ENCODE results near the gene ANXA8. TPM values are rescaled to one million over a fixed set of nuclear protein-coding genes. Genes with fewer than 3 reads are reported as not detected.
"Not testable (repeated sequence)": the region's sequence is repeated elsewhere in the genome, so short reads cannot be mapped to it uniquely, and the experiment has no call there.

The ANXA8 gene
- total RNA-seq: 15.0 TPM
- long read RNA-seq, partial matches to known transcripts: 0 of 1 reads
- long read RNA-seq, other reads (novel, unspliced or antisense): 0 of 1 reads

DNA sequence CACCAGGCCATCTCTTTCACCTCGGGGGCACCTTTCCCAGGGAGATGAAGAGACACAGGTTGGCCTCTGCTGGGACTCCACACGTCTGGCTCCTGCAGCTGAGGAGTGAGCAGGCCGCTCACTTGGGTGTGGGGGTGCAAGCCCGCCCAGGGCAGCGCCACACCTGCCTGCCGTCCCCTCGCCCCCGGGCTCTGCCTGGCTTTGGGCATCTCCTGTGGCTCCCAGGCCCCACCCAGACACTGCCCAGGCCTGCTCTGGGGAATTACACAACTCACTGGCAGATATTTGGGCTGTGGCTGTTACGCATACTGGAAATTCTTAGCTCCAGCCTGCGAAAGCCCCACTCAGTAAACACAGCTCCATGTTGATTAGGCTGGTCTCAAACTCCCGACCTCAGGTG lies at the start of gene ANXA8:
TSS of gene ANXA8 (minus strand) at position 193 of the 400 bp plus-strand sequence. CDS start at position 11, 182 bp downstream.
- H3K4me3 ChIP-seq; H3K27ac ChIP-seq; intact Hi-C loops (cut with DNase I); H3K4me1 ChIP-seq; H3K36me3 ChIP-seq; H3K9me3 ChIP-seq; H3K27me3 ChIP-seq (ENCODE audit: low read depth); DNase-seq: not testable (repeated sequence)
- ATAC-seq: peak; percentile 23 to 72

DNA sequence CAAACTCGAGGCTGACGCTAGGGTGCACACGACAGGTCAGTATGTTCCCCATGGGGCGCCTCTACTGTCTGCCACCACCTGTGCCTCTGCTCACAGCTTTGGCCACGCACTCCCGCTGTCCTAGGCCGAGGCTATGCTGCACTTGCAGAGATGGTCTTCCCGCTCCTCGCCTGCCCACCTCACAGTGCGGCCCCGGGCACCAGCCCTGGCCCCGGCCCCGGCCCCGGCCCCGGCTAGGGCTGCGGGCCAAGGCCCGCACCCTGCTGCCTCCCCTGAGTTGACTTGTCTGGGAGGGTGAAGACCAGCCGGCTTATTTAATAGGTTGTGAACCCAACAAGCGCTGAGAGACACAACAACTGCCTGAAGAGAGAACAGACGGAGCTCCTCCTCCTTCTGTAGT lies 39.6 kb upstream of the ANXA8 start, which contains the start of gene AGAP9:
TSS of gene AGAP9 (minus strand) at position 164 of the 400 bp plus-strand sequence. CDS start at position 52, 112 bp downstream.
- DNase-seq; intact Hi-C loops (cut with DNase I); H3K4me3 ChIP-seq; H3K4me1 ChIP-seq; H3K36me3 ChIP-seq; H3K27me3 ChIP-seq (ENCODE audit: low read depth); H3K27ac ChIP-seq; H3K9me3 ChIP-seq; ATAC-seq: not testable (repeated sequence)

DNA sequence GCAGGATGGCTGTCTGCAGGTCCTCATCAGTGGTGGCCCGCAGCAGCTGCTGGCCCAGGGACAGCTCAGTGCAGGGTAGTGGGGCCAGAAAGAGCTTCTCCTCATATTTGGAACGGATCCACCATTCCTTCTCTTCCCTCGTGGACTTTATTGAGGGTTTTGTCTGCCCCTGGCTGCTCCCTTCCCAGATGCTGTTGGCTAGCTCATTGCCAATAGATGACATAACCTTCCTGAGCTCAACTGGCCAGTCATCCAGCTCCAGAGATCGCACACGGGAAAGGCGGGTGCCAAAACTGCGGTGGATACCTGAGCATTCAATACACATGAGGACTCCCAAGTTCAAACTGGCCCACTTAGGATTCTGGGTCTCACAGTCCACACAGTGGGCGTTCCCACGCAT lies 18.4 kb upstream of the ANXA8 start:
- DNase-seq; H3K27ac ChIP-seq; H3K4me3 ChIP-seq; ATAC-seq; H3K4me1 ChIP-seq; H3K9me3 ChIP-seq; H3K36me3 ChIP-seq; intact Hi-C loops (cut with DNase I); H3K27me3 ChIP-seq (ENCODE audit: low read depth): not testable (repeated sequence)

GRCh38 chr10:47494226-47494625 lies 10.3 kb upstream of the ANXA8 start:
- H3K27ac ChIP-seq; H3K36me3 ChIP-seq; H3K4me1 ChIP-seq; H3K4me3 ChIP-seq; ATAC-seq; intact Hi-C loops (cut with DNase I); H3K27me3 ChIP-seq (ENCODE audit: low read depth); DNase-seq; H3K9me3 ChIP-seq: not testable (repeated sequence)

DNA sequence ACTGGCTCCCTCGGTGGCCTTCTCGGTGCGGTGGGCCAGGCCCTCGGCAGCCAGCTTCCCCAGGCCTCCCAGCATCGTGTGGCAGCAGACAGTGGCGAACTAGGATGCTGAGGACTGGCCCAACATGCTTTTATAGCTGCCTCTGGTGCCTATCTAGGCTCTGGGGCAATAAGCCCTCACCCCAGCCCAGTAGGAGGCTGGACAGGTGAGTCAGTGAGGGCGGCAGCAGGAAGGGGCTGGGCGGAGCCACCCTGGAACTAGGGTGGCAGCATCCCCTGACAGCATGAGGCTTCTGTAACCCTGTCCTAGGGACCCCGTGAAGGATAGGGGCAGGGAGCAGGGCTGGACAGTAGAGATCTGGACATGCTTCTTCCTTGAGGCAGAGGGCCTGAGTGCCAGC lies 7.7 kb upstream of the ANXA8 start, which contains the start of gene FAM25G:
TSS of gene FAM25G (minus strand) at position 101 of the 400 bp plus-strand sequence. CDS start at position 75, 26 bp downstream.
- H3K4me3 ChIP-seq; H3K27ac ChIP-seq; DNase-seq; H3K36me3 ChIP-seq; H3K27me3 ChIP-seq (ENCODE audit: low read depth); H3K9me3 ChIP-seq; H3K4me1 ChIP-seq; ATAC-seq; intact Hi-C loops (cut with DNase I): not testable (repeated sequence)

- H3K27me3 ChIP-seq (ENCODE audit: low read depth); H3K4me3 ChIP-seq; H3K36me3 ChIP-seq; intact Hi-C loops (cut with DNase I); DNase-seq; H3K9me3 ChIP-seq; H3K4me1 ChIP-seq; H3K27ac ChIP-seq; ATAC-seq: not testable (repeated sequence)
These were observed 5.7 kb upstream of the ANXA8 start for GRCh38 chr10:47489630-47490029.

GRCh38 chr10:47485943-47486342 lies 2.0 kb upstream of the ANXA8 start:
- H3K27ac ChIP-seq; H3K4me3 ChIP-seq; DNase-seq; H3K4me1 ChIP-seq; H3K9me3 ChIP-seq; H3K27me3 ChIP-seq (ENCODE audit: low read depth); H3K36me3 ChIP-seq; intact Hi-C loops (cut with DNase I); ATAC-seq: not testable (repeated sequence)

DNA sequence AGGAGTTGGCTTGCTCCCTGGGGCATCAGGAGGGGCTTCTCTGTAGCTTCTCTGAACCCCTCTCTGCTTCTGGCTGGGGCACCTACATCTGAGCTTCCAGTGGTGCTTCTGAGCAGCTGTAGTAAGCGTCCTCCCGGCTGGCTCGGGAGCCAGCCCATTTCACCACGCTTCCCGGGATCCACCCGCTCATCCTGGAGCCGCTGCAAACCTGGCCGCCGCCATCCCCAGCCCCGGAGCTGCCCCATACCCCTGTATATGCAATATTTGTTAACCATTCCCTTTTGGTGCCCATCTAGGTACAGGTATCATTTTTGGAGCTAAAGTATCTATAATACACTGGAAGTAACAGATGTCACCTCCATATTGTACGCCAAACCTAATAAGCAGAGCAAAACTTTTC lies 871 bp upstream of the ANXA8 start:
- H3K27ac ChIP-seq; DNase-seq; H3K27me3 ChIP-seq (ENCODE audit: low read depth); H3K9me3 ChIP-seq; H3K4me1 ChIP-seq; H3K36me3 ChIP-seq; intact Hi-C loops (cut with DNase I); H3K4me3 ChIP-seq; ATAC-seq: not testable (repeated sequence)

DNA sequence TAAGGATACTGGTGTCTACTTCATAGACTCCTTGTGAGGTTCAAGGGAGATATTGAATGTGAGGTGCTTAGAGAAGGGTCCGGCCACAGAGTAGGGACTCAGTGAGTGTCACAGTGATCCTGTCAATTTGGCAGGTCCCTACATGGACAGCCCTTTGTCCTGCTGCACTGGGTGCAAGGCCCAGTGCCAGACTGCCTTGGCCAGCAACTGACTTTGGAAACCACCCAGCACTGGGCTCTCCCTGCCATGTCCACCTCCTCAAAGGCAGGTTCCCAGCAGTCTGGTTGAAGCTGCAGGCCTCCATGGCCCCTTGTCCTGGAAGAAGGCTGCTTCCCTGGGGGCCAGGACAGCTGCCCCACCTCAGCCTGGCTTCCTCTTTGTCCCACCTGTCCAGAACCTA lies 1.5 kb downstream of the ANXA8 start:
- H3K4me1 ChIP-seq; intact Hi-C loops (cut with DNase I); H3K4me3 ChIP-seq; H3K9me3 ChIP-seq; DNase-seq; H3K27me3 ChIP-seq (ENCODE audit: low read depth); H3K27ac ChIP-seq; H3K36me3 ChIP-seq: not testable (repeated sequence)
- ATAC-seq: peak in 1 of 2 donors; percentile 4

DNA sequence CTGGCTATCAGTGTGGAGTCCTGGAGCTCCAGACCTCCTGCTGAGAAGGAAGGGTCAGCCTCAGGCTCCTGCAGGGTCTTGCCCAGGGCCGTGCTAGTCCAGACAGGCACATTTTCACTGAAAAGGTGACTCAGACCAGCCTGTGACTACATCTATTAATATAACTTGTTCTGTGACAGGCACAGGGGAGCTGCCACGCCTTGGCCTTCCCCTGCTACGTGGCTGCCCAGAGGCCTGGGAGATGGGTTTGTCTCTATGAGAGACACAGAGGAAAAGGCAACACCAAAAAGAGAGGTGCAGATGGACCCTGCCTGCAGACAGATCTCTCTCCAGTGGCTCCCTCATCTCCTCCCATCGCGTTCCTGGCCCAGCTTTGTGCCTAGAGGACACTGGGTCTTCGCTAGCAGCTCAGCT lies 2.1 kb downstream of the ANXA8 start:
- DNase-seq; H3K4me1 ChIP-seq; H3K9me3 ChIP-seq; intact Hi-C loops (cut with DNase I); H3K27me3 ChIP-seq (ENCODE audit: low read depth); H3K4me3 ChIP-seq; H3K27ac ChIP-seq; H3K36me3 ChIP-seq: not testable (repeated sequence)
- peak; percentile 5 to 47 for ATAC-seq

- ATAC-seq (peak; percentile 38 to 74), DNase-seq (peak; percentile 46)
- H3K4me1 ChIP-seq; H3K27me3 ChIP-seq (ENCODE audit: low read depth); H3K36me3 ChIP-seq; H3K27ac ChIP-seq; H3K4me3 ChIP-seq; H3K9me3 ChIP-seq; intact Hi-C loops (cut with DNase I): not testable (repeated sequence)
These were observed 2.6 kb downstream of the ANXA8 start for GRCh38 chr10:47481182-47481766.

DNA sequence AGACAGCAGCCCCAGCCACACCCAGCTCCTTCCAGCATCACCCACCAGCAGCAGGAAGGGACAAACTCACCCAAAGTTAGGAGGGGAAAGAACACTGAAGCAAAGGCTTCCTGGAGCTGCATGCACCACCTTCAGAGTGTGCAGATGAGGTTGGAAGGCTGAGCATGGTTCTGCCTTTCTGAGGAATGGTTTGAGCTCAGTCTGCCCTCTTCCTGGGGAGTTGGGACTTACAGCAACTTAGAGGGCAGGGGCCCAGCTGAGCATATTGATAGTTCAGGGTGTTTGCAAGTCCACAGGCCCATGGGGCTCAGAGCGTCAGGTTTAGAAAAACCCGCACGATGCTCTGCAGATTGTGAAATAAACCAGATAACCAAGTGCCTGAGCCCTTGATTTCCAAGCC lies 3.8 kb downstream of the ANXA8 start:
- H3K27ac ChIP-seq; H3K4me3 ChIP-seq; H3K9me3 ChIP-seq; H3K36me3 ChIP-seq; H3K4me1 ChIP-seq; ATAC-seq; DNase-seq; intact Hi-C loops (cut with DNase I); H3K27me3 ChIP-seq (ENCODE audit: low read depth): not testable (repeated sequence)

GRCh38 chr10:47478114-47478513 lies 5.8 kb downstream of the ANXA8 start:
- DNase-seq; H3K27me3 ChIP-seq (ENCODE audit: low read depth); H3K4me3 ChIP-seq; H3K9me3 ChIP-seq; H3K4me1 ChIP-seq; intact Hi-C loops (cut with DNase I); ATAC-seq; H3K36me3 ChIP-seq; H3K27ac ChIP-seq: not testable (repeated sequence)

- H3K4me1 ChIP-seq; H3K9me3 ChIP-seq; H3K36me3 ChIP-seq; intact Hi-C loops (cut with DNase I); H3K4me3 ChIP-seq; H3K27me3 ChIP-seq (ENCODE audit: low read depth); H3K27ac ChIP-seq; ATAC-seq; DNase-seq: not testable (repeated sequence)
These were observed 6.8 kb downstream of the ANXA8 start for GRCh38 chr10:47477078-47477477.

All from lower lobe of right lung (tissue), 2 donors.